Measurements from ENCODE around the gene COL5A1.

Gene COL5A1

GRCh38 chr9:134830926-134831720 lies 189.5 kb downstream of the COL5A1 start:
- TF ChIP-seq SIN3A (IDR thresholded peaks at IDR 0.05; ENCODE audit: borderline replicate concordance, insufficient read depth, low read length) = no peak
- TF ChIP-seq TAF1 (IDR thresholded peaks at IDR 0.05; ENCODE audit: borderline replicate concordance, insufficient read depth, low read length) = no peak
- TF ChIP-seq FOXP2 (optimal IDR thresholded peaks at IDR 0.05; ENCODE audit: borderline replicate concordance, extremely low read depth, extremely low read length, insufficient read depth) = no peak
- no peak for TF ChIP-seq POLR2AphosphoS5 (IDR thresholded peaks at IDR 0.05; ENCODE audit: low read depth, low read length)
- no peak for TF ChIP-seq REST (IDR thresholded peaks at IDR 0.05; ENCODE audit: insufficient read depth in 1 of 2, low read depth in 2 of 2, low read length in 2 of 2)

DNA sequence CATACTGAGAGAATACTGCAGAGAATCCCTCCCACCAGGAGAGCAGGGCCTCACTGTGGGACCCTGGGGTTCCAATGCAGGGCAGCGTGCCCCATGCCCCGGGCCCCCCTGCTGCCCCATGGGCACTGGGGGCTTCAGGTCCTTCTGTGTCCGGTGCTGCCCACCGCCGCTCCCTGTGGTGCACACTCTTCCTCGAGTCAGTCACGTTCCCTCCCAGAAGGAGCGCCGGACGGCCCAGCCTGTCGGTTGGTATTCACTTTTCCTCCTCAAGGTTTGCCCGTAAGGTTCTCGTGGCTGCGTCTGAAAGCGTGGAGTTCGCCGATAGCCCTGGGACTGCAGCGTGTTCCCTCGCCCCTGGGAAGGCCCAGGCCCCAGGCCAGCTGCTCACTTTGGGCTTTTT lies 190.9 kb downstream of the COL5A1 start:
- TF ChIP-seq TAF1 (IDR thresholded peaks at IDR 0.05; ENCODE audit: borderline replicate concordance, insufficient read depth, low read length) (no peak), SIN3A (IDR thresholded peaks at IDR 0.05; ENCODE audit: borderline replicate concordance, insufficient read depth, low read length) (no peak), POLR2AphosphoS5 (IDR thresholded peaks at IDR 0.05; ENCODE audit: low read depth, low read length) (no peak), REST (IDR thresholded peaks at IDR 0.05; ENCODE audit: insufficient read depth in 1 of 2, low read depth in 2 of 2, low read length in 2 of 2) (no peak), FOXP2 (optimal IDR thresholded peaks at IDR 0.05; ENCODE audit: borderline replicate concordance, extremely low read depth, extremely low read length, insufficient read depth) (no peak)

GRCh38 chr9:134833294-134833880 lies 191.8 kb downstream of the COL5A1 start:
- TF ChIP-seq SIN3A (IDR thresholded peaks at IDR 0.05; ENCODE audit: borderline replicate concordance, insufficient read depth, low read length) (no peak), POLR2AphosphoS5 (IDR thresholded peaks at IDR 0.05; ENCODE audit: low read depth, low read length) (no peak), TAF1 (IDR thresholded peaks at IDR 0.05; ENCODE audit: borderline replicate concordance, insufficient read depth, low read length) (no peak), FOXP2 (optimal IDR thresholded peaks at IDR 0.05; ENCODE audit: borderline replicate concordance, extremely low read depth, extremely low read length, insufficient read depth) (no peak), REST (IDR thresholded peaks at IDR 0.05; ENCODE audit: insufficient read depth in 1 of 2, low read depth in 2 of 2, low read length in 2 of 2) (no peak)

GRCh38 chr9:134834217-134834956 lies 192.8 kb downstream of the COL5A1 start:
- TF ChIP-seq FOXP2 (optimal IDR thresholded peaks at IDR 0.05; ENCODE audit: borderline replicate concordance, extremely low read depth, extremely low read length, insufficient read depth) (no peak), REST (IDR thresholded peaks at IDR 0.05; ENCODE audit: insufficient read depth in 1 of 2, low read depth in 2 of 2, low read length in 2 of 2) (no peak), POLR2AphosphoS5 (IDR thresholded peaks at IDR 0.05; ENCODE audit: low read depth, low read length) (no peak), SIN3A (IDR thresholded peaks at IDR 0.05; ENCODE audit: borderline replicate concordance, insufficient read depth, low read length) (no peak), TAF1 (IDR thresholded peaks at IDR 0.05; ENCODE audit: borderline replicate concordance, insufficient read depth, low read length) (no peak)

Measured in PFSK-1 (cell line).